K562 (cell line): ENCODE results near the gene HDAC2. TPM values are rescaled to one million over a fixed set of nuclear protein-coding genes. Genes with fewer than 3 reads are reported as not detected.

Experiments used
- CBX3 ChIP-seq, 2 experiments: IDR thresholded peaks; 1 replicate in 1 of 2; 2 replicates in 1 of 2; pipeline ENCODE4 v1.6.1; 2012; ENCODE audit warnings: inconsistent platforms in 2 of 2, low read length in 2 of 2, borderline replicate concordance in 1 of 2, control low read depth in 1 of 2
- CHD1 ChIP-seq: fragments of 200-600 bp; sonication (generic); IDR thresholded peaks from one replicate; pipeline ENCODE4 v1.6.1; 2012; ENCODE audit warnings: mild to moderate bottlenecking, moderate library complexity, low read length, inconsistent platforms
- FOXA3 ChIP-seq, 2 experiments: fragments of 450-650 bp in 1 of 2; sonication (generic) in 1 of 2; formaldehyde crosslinking; IDR thresholded peaks in 1 of 2; conservative IDR thresholded peaks in 1 of 2; 2 replicates each; pipeline versions ENCODE4 v1.4.0 to v1.8.0; 2020 to 2022; ENCODE audit warnings: mild to moderate bottlenecking in 2 of 2, missing genetic modification reagents in 1 of 2
- GABPB1 ChIP-seq: sonication (generic); formaldehyde crosslinking; IDR thresholded peaks from 2 replicates; pipeline ENCODE4 v1.8.0; 2022; ENCODE audit warnings: mild to moderate bottlenecking, missing genetic modification reagents
- HDAC1 ChIP-seq, 2 experiments: fragments of 450-650 bp; IDR thresholded peaks; 2 replicates each; pipeline ENCODE4 v1.6.1; 2016 to 2017; ENCODE audit warnings: inconsistent platforms in 1 of 2, mild to moderate bottlenecking in 1 of 2, moderate library complexity in 1 of 2
- NR3C1 ChIP-seq: sonication (generic); formaldehyde crosslinking; IDR thresholded peaks from 2 replicates; pipeline ENCODE4 v1.8.1; 2022; ENCODE audit warnings: missing genetic modification reagents
- PHF8 ChIP-seq: fragments of 200-600 bp; sonication (generic); IDR thresholded peaks from 2 replicates; pipeline ENCODE4 v1.6.1; 2012; ENCODE audit warnings: mixed run types, mild to moderate bottlenecking, inconsistent platforms, low read length, moderate library complexity, borderline replicate concordance
- SMARCE1 ChIP-seq: fragments of 450-650 bp; IDR thresholded peaks from 2 replicates; pipeline ENCODE4 v1.7.1; 2016; ENCODE audit warnings: mild to moderate bottlenecking
- SMC3 ChIP-seq: conservative IDR thresholded peaks from 2 replicates; pipeline ENCODE4 v1.6.1; 2011; ENCODE audit warnings: low read depth, low read length, improper control_type of control experiment; ENCODE audit not compliant: insufficient read depth
- SP2 ChIP-seq: IDR thresholded peaks from 2 replicates; pipeline ENCODE4 v1.6.1; 2011; ENCODE audit warnings: mild to moderate bottlenecking, low read depth, low read length, moderate library complexity; ENCODE audit not compliant: poor library complexity, severe bottlenecking; ENCODE audit errors: extremely low read depth
- SPI1 ChIP-seq: IDR thresholded peaks from 2 replicates; pipeline ENCODE4 v1.6.1; 2011; ENCODE audit warnings: low read depth, low read length, control low read depth, borderline replicate concordance
- TEAD1 ChIP-seq, 2 experiments: fragments of 450-650 bp in 1 of 2; sonication (generic) in 1 of 2; formaldehyde crosslinking; IDR thresholded peaks; 2 replicates each; pipeline versions ENCODE4 v1.4.0 to v1.8.0; 2020 to 2022; ENCODE audit warnings: mild to moderate bottlenecking in 2 of 2, missing genetic modification reagents in 1 of 2
- ZFP1 ChIP-seq: fragments of 450-650 bp; formaldehyde crosslinking; IDR thresholded peaks from 2 replicates; pipeline ENCODE4 v1.4.0; 2020; ENCODE audit warnings: mild to moderate bottlenecking, mixed read lengths
- ZFX ChIP-seq: sonication (generic); formaldehyde crosslinking; IDR thresholded peaks from 2 replicates; pipeline ENCODE4 v1.8.0; 2022; ENCODE audit warnings: mild to moderate bottlenecking, missing genetic modification reagents, moderate library complexity
- ZNF121 ChIP-seq: sonication (generic); formaldehyde crosslinking; conservative IDR thresholded peaks from 2 replicates; pipeline ENCODE4 v1.8.0; 2022; ENCODE audit warnings: missing genetic modification reagents
- polyA plus RNA-seq, 8 experiments: library from polyadenylated mRNA; depleted of rRNA in 4 of 8; stranded (reverse) in 5 of 8; unstranded in 3 of 8; fragments of >200 nt; fragmentation: Nextera tagmentation in 2 of 8; fragmentation: Illumina TruSeq in 1 of 8; extraction: Ambion mirVana in 2 of 8; extraction: Trizol in 1 of 8; gene quantifications; 2 replicates each; pipeline versions ENCODE4 v1.2.1 to v1.2.3, GENCODE V29; 2011 to 2014; ENCODE audit warnings: inconsistent platforms in 1 of 8, missing spikeins in 1 of 8
- total RNA-seq, 7 experiments: library from RNA; depleted of rRNA in 6 of 7; stranded (reverse); fragments of >200 nt in 6 of 7; fragmentation: Illumina TruSeq in 2 of 7; extraction: Trizol in 2 of 7; gene quantifications; 2 replicates each; pipeline versions ENCODE4 v1.2.1 to v1.2.3, GENCODE V29; 2011 to 2021; ENCODE audit warnings: low replicate concordance in 1 of 7
- TF ChIP-seq, protein P1 (sequence below), 2 experiments: IDR thresholded peaks; 2 replicates each; pipeline ENCODE4 v1.6.1; 2011; ENCODE audit warnings: borderline replicate concordance in 1 of 2, control low read depth in 1 of 2, low read depth in 1 of 2, low read length in 1 of 2, mild to moderate bottlenecking in 1 of 2, mixed read lengths in 1 of 2, moderate library complexity in 1 of 2; ENCODE audit not compliant: insufficient read depth in 1 of 2, insufficient read length in 1 of 2, poor library complexity in 1 of 2, severe bottlenecking in 1 of 2; ENCODE audit errors: extremely low read depth in 1 of 2
- TF ChIP-seq, protein P2 (sequence below): sonication (generic); formaldehyde crosslinking; IDR thresholded peaks from 2 replicates; pipeline ENCODE4 v1.8.0; 2022; ENCODE audit warnings: mild to moderate bottlenecking, missing genetic modification reagents
- TF ChIP-seq, protein P3 (sequence below), 3 experiments: IDR thresholded peaks in 2 of 3; conservative IDR thresholded peaks in 1 of 3; 2 replicates each; pipeline ENCODE4 v1.5.1; 2011 to 2012; ENCODE audit warnings: low read length in 3 of 3, mild to moderate bottlenecking in 3 of 3, control low read depth in 2 of 3, improper control_type of control experiment in 1 of 3, inconsistent platforms in 1 of 3, low read depth in 1 of 3, mixed read lengths in 1 of 3, moderate library complexity in 1 of 3; ENCODE audit not compliant: insufficient read depth in 2 of 3

Gene HDAC2
- total and polyA plus RNA-seq, 9 of the 15 experiments (the other 6 are each of a cell fraction or from before 2014, with no cell fraction given): 67.0 to 277 (median 151) TPM

DNA sequence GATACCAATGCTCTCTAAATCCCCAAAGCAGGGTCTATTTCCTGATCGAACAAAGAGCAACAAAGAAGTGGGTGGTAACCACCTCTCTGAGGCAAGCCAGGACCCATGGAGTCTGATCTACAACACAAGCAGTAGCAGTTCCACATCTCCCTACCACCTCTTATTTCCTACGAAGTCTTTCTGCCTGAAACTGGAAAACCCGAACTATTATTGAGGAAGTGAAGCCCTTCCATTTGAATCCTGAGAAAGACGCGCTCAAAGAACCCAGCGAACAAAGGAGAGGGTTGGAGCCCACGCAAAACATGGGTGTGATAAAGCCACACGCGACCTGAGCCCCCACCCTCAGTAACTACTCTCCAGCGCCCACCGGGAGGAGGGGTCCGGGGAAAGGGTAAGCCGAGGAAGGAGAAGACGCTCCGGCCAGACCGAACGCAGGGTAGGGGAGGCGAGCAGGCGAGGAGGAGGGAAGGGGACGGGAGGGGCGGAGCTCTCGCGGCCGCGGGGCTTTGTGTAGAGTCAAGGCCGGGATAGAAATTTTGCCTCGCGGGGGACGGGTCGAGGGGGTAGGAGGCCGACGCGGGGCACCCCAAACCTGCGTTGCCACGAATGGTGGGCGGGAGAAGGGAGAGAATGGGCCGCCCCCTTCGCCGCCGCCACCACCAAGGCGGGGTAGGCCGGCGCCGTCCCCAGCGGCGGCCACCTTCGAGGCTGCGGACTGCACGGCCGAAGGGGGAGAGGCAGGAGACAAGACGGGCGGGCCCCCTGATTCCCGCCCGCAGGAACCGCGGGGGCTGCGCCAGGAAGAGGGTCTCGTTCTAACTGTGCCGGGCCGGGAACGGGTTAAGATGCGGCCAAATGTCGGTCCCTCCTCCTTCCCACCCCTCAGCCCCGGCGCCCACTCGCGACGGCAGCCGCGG lies 802 bp downstream of the HDAC2 start (continued):
- TF ChIP-seq FOXA3 (CRISPR knock-in tag; conservative IDR thresholded peaks at IDR 0.05 in 1 of 2, IDR thresholded peaks at IDR 0.05 in 1 of 2) (no peak), CBX3 (IDR thresholded peaks at IDR 0.05; ENCODE audit: borderline replicate concordance in 1 of 2, low read length in 2 of 2) (no peak), SMARCE1 (peak; percentile 41; the same call in 1 of the 2 replicates), PHF8 (peak; percentile 44; the same call in 1 of the 2 replicates), ZFX (CRISPR knock-in tag) (peak; percentile 65; the same call in 1 of the 2 replicates), TEAD1 (CRISPR knock-in tag; IDR thresholded peaks at IDR 0.05) (no peak), GABPB1 (CRISPR knock-in tag) (peak; percentile 25), SMC3 (no peak), ZFP1 (CRISPR knock-in tag) (no peak), SP2 (no peak), HDAC1 (IDR thresholded peaks at IDR 0.05) (0 out of 4 replicates have a peak, but pooled peaks of 1 of the 2 experiments have one; percentile 36), CHD1 (peak; percentile 46), NR3C1 (CRISPR knock-in tag) (0 out of 2 replicates have a peak, but pooled peaks have one; percentile 55), SPI1 (peak; percentile 65; the same call in 1 of the 2 replicates), ZNF121 (CRISPR knock-in tag) (no peak)
- TF ChIP-seq, protein P1, sequence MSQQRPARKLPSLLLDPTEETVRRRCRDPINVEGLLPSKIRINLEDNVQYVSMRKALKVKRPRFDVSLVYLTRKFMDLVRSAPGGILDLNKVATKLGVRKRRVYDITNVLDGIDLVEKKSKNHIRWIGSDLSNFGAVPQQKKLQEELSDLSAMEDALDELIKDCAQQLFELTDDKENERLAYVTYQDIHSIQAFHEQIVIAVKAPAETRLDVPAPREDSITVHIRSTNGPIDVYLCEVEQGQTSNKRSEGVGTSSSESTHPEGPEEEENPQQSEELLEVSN (IDR thresholded peaks at IDR 0.05; ENCODE audit: borderline replicate concordance in 1 of 2, extremely low read depth in 1 of 2, insufficient read depth in 1 of 2, insufficient read length in 1 of 2, low read depth in 1 of 2, low read length in 1 of 2, poor library complexity in 1 of 2, severe bottlenecking in 1 of 2): peak in 1 of 2 experiments; percentile 56
- TF ChIP-seq, protein P2, sequence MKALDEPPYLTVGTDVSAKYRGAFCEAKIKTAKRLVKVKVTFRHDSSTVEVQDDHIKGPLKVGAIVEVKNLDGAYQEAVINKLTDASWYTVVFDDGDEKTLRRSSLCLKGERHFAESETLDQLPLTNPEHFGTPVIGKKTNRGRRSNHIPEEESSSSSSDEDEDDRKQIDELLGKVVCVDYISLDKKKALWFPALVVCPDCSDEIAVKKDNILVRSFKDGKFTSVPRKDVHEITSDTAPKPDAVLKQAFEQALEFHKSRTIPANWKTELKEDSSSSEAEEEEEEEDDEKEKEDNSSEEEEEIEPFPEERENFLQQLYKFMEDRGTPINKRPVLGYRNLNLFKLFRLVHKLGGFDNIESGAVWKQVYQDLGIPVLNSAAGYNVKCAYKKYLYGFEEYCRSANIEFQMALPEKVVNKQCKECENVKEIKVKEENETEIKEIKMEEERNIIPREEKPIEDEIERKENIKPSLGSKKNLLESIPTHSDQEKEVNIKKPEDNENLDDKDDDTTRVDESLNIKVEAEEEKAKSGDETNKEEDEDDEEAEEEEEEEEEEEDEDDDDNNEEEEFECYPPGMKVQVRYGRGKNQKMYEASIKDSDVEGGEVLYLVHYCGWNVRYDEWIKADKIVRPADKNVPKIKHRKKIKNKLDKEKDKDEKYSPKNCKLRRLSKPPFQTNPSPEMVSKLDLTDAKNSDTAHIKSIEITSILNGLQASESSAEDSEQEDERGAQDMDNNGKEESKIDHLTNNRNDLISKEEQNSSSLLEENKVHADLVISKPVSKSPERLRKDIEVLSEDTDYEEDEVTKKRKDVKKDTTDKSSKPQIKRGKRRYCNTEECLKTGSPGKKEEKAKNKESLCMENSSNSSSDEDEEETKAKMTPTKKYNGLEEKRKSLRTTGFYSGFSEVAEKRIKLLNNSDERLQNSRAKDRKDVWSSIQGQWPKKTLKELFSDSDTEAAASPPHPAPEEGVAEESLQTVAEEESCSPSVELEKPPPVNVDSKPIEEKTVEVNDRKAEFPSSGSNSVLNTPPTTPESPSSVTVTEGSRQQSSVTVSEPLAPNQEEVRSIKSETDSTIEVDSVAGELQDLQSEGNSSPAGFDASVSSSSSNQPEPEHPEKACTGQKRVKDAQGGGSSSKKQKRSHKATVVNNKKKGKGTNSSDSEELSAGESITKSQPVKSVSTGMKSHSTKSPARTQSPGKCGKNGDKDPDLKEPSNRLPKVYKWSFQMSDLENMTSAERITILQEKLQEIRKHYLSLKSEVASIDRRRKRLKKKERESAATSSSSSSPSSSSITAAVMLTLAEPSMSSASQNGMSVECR (CRISPR knock-in tag): 0 out of 2 replicates have a peak, but pooled peaks have one; percentile 21
- TF ChIP-seq, protein P3, sequence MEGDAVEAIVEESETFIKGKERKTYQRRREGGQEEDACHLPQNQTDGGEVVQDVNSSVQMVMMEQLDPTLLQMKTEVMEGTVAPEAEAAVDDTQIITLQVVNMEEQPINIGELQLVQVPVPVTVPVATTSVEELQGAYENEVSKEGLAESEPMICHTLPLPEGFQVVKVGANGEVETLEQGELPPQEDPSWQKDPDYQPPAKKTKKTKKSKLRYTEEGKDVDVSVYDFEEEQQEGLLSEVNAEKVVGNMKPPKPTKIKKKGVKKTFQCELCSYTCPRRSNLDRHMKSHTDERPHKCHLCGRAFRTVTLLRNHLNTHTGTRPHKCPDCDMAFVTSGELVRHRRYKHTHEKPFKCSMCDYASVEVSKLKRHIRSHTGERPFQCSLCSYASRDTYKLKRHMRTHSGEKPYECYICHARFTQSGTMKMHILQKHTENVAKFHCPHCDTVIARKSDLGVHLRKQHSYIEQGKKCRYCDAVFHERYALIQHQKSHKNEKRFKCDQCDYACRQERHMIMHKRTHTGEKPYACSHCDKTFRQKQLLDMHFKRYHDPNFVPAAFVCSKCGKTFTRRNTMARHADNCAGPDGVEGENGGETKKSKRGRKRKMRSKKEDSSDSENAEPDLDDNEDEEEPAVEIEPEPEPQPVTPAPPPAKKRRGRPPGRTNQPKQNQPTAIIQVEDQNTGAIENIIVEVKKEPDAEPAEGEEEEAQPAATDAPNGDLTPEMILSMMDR (IDR thresholded peaks at IDR 0.05 in 2 of 3, conservative IDR thresholded peaks at IDR 0.05 in 1 of 3; ENCODE audit: insufficient read depth in 2 of 3, low read depth in 1 of 3, low read length in 3 of 3): no peak
